ENCODE results near the gene C10orf88. TPM values are rescaled to one million over a fixed set of nuclear protein-coding genes. Genes with fewer than 3 reads are reported as not detected.

Gene C10orf88, protein sequence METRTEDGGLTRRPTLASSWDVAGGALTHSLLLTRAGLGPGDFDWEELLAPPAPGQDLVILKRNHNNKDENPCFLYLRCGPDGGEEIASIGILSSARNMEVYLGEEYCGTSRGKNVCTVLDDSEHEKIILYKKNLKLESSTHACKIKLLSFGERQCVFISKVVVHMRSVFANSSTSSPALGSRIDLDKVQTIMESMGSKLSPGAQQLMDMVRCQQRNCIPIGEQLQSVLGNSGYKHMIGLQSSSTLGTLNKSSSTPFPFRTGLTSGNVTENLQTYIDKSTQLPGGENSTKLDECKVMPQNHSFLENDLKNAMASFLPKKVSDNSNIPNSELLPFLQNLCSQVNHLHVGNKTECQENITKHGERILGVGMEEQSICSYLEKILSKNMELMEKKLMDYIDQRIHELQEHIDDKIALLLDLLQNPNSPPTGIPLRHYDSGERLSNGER
- total RNA-seq (ENCODE audit: unreplicated experiment): 14.0 TPM
- long read RNA-seq, transcript C10orf88-204 (6 exons, 2,482 nt): major isoform, 9 of 10 reads
- long read RNA-seq, partial matches to known transcripts: 0 of 10 reads
- long read RNA-seq, other reads (novel, unspliced or antisense): 1 of 10 reads

DNA sequence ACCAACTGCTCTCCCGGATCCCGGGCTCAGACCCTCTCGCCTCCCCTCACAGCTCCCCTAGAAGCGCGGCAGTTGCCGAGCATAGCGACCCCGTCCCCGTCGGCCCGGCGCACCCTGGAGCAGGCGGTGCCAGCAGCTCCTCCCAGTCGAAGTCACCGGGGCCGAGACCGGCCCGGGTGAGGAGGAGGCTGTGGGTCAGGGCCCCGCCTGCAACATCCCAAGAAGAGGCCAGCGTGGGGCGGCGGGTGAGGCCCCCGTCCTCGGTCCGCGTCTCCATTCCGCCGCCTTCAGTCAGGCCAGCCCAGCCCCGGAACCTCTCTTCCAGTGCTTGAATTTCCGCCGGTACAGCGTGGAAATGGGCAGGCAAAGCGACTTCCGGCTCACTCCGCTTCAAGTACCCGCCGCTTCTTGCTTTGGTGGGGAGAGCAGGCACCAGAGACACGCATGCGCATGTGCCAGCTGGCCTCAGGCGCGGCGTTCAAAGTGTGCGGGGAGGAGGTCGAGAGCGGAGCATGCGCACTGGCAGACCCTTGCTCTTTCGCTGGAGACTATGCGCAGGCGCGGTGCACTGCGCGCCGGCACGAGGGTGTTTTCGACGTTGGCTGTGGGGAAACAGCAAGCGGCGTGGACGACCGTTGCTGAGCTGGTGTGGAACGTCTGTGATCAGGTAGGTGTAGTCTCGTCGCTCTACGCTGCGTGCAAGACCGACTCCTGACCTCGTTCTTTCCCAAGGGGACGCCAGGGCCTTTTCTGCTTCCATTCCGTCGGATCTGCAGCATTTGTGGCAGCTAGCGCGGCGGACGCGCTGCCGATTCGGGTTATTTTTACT is at the start of gene C10orf88:
Gene C10orf88 (minus strand): TSS at position 326 of the 829 bp plus-strand sequence. CDS start 49 bp downstream, at position 277.
- Mint-ChIP-seq H3K9me3 (ENCODE audit: unreplicated experiment) (peaks cover 13% of the 10 kb centered on the region), H3K36me3 (ENCODE audit: unreplicated experiment) (no peaks in the 10 kb centered on the region), H3K4me1 (ENCODE audit: low read depth, unreplicated experiment) (peaks cover 3% of the 10 kb centered on the region), H3K27me3 (ENCODE audit: unreplicated experiment) (peaks cover 6% of the 10 kb centered on the region), H3K27ac (ENCODE audit: unreplicated experiment) (peak within 1 kb of the TSS; percentile 36), H3K4me3 (ENCODE audit: unreplicated experiment) (peak within 1 kb of the TSS; percentile 95)
- TF ChIP-seq, protein P1, sequence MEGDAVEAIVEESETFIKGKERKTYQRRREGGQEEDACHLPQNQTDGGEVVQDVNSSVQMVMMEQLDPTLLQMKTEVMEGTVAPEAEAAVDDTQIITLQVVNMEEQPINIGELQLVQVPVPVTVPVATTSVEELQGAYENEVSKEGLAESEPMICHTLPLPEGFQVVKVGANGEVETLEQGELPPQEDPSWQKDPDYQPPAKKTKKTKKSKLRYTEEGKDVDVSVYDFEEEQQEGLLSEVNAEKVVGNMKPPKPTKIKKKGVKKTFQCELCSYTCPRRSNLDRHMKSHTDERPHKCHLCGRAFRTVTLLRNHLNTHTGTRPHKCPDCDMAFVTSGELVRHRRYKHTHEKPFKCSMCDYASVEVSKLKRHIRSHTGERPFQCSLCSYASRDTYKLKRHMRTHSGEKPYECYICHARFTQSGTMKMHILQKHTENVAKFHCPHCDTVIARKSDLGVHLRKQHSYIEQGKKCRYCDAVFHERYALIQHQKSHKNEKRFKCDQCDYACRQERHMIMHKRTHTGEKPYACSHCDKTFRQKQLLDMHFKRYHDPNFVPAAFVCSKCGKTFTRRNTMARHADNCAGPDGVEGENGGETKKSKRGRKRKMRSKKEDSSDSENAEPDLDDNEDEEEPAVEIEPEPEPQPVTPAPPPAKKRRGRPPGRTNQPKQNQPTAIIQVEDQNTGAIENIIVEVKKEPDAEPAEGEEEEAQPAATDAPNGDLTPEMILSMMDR (IDR thresholded peaks at IDR 0.05; ENCODE audit: partially characterized antibody, unreplicated experiment): no peak
- peak; percentile 99 for DNase-seq

DNA sequence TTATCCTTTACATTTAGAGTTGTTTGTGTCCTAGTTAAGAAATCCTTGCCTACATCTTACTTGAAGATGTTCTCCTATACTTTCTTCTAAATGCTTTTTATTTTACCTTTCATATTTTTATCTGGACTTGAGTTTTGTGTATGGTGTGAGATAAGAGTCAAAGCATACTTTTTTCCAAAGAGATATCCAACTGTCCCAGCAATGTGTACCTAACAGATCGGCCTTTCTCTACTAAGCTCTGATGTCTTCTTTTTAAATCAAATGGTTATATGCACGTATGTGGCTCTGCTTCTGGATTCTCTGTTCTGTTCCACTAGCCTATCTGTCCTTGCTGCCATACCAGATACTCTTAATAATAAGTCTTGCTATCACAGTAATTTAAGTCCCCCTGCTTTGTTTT is 47.3 kb upstream of the C10orf88 start:
- no peak for DNase-seq
- TF ChIP-seq, protein P1 (IDR thresholded peaks at IDR 0.05; ENCODE audit: partially characterized antibody, unreplicated experiment): no peak
- Mint-ChIP-seq H3K36me3 (ENCODE audit: unreplicated experiment) (no peaks in the 10 kb centered on the region), H3K27ac (ENCODE audit: unreplicated experiment) (no peak overlapping the region), H3K27me3 (ENCODE audit: unreplicated experiment) (no peaks in the 10 kb centered on the region), H3K9me3 (ENCODE audit: unreplicated experiment) (no peaks in the 10 kb centered on the region), H3K4me3 (ENCODE audit: unreplicated experiment) (no peak overlapping the region), H3K4me1 (ENCODE audit: low read depth, unreplicated experiment) (peaks cover 5% of the 10 kb centered on the region)

DNA sequence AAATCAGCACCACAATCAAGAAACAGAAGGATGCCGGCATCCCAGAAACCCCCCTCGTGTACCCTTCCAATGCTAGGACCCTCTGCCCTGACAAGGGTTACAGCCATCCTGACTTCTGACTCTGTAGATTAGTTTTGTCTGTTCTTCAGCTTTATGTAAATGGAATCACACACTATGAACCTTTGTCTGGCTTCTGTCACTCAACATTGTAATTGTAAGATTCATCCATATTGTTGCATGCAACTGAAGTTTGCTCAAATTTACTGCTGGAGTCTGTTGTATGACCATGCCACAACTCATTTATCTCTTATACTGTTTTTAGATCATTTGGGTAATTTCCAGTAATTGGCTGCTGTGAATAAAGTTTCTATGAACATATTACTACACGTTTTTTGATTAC is 46.1 kb upstream of the C10orf88 start:
- DNase-seq: no peak
- Mint-ChIP-seq H3K27me3 (ENCODE audit: unreplicated experiment) (no peaks in the 10 kb centered on the region), H3K9me3 (ENCODE audit: unreplicated experiment) (no peaks in the 10 kb centered on the region), H3K36me3 (ENCODE audit: unreplicated experiment) (no peaks in the 10 kb centered on the region), H3K27ac (ENCODE audit: unreplicated experiment) (no peak overlapping the region), H3K4me1 (ENCODE audit: low read depth, unreplicated experiment) (peaks cover 5% of the 10 kb centered on the region), H3K4me3 (ENCODE audit: unreplicated experiment) (no peak overlapping the region)
- TF ChIP-seq, protein P1 (IDR thresholded peaks at IDR 0.05; ENCODE audit: partially characterized antibody, unreplicated experiment): no peak

DNA sequence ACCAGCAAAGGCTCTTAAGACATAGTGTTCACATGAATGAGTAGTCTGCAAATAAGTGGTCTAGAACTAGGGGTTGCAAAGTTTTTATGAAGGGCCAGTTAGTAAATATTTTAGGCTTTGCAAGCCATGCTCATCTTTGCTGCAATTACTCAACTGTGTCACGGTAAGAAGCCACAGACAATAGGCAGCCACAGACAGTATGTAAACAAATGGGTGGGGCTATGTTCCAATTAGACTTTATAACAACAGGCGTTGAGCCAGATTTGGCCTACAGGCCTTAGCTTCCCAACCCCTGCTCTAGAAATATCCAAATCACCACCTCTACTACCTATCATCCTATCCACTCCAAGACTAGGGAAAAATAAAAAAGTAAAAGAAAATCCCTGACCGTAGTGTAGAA is 45.3 kb upstream of the C10orf88 start:
- Mint-ChIP-seq H3K27me3 (ENCODE audit: unreplicated experiment) (no peaks in the 10 kb centered on the region), H3K4me3 (ENCODE audit: unreplicated experiment) (no peak overlapping the region), H3K4me1 (ENCODE audit: low read depth, unreplicated experiment) (peaks cover 5% of the 10 kb centered on the region), H3K36me3 (ENCODE audit: unreplicated experiment) (no peaks in the 10 kb centered on the region), H3K27ac (ENCODE audit: unreplicated experiment) (no peak overlapping the region), H3K9me3 (ENCODE audit: unreplicated experiment) (no peaks in the 10 kb centered on the region)
- DNase-seq: no peak
- TF ChIP-seq, protein P1 (IDR thresholded peaks at IDR 0.05; ENCODE audit: partially characterized antibody, unreplicated experiment): no peak
